ENCODE data around the gene GOLT1A. TPM values are rescaled to one million over a fixed set of nuclear protein-coding genes. Genes with fewer than 3 reads are reported as not detected.
"Not testable (repeated sequence)": the region's sequence is repeated elsewhere in the genome, so short reads cannot be mapped to it uniquely, and the experiment has no call there.

The GOLT1A gene
- total and polyA plus RNA-seq, 2 donors = 2.1 to 9.1 TPM

- 98% methylated on average over 1 of the region's 1 CpG for WGBS
- H3K36me3 ChIP-seq (ENCODE audit: insufficient read depth); H3K4me3 ChIP-seq (ENCODE audit: low read depth, low read length); H3K4me1 ChIP-seq (ENCODE audit: insufficient read depth); DNase-seq (ENCODE audit: extremely low spot score); H3K27ac ChIP-seq (ENCODE audit: low read depth): not testable (repeated sequence)
These were observed 23.7 kb upstream of the GOLT1A start for GRCh38 chr1:204237515-204237914.

GRCh38 chr1:204232526-204232925, 18.7 kb upstream of the GOLT1A start:
- Histone ChIP-seq H3K4me3 (ENCODE audit: low read depth, low read length) (no peak overlapping the region), H3K4me1 (ENCODE audit: insufficient read depth) (no peaks in the 10 kb centered on the region), H3K27ac (ENCODE audit: low read depth) (no peak overlapping the region), H3K36me3 (ENCODE audit: insufficient read depth) (peaks cover 2% of the 10 kb centered on the region)
- no peak for DNase-seq (ENCODE audit: extremely low spot score)

GRCh38 chr1:204230211-204230610, 16.4 kb upstream of the GOLT1A start:
- H3K27ac ChIP-seq (ENCODE audit: low read depth) = no peak overlapping the region

GRCh38 chr1:204228896-204229295, 15.1 kb upstream of the GOLT1A start:
- WGBS = 98% methylated on average over 13 of the region's 13 CpGs
- Histone ChIP-seq H3K36me3 (ENCODE audit: insufficient read depth) (peaks cover 2% of the 10 kb centered on the region), H3K4me1 (ENCODE audit: insufficient read depth) (no peaks in the 10 kb centered on the region), H3K27ac (ENCODE audit: low read depth) (no peak overlapping the region), H3K4me3 (ENCODE audit: low read depth, low read length) (no peak overlapping the region)
- no peak for DNase-seq (ENCODE audit: extremely low spot score)

More at GRCh38 chr1:204230211-204230610, 16.4 kb upstream of the GOLT1A start:
- Histone ChIP-seq H3K4me1 (ENCODE audit: insufficient read depth) (no peaks in the 10 kb centered on the region), H3K4me3 (ENCODE audit: low read depth, low read length) (no peak overlapping the region), H3K36me3 (ENCODE audit: insufficient read depth) (peaks cover 2% of the 10 kb centered on the region)
- DNase-seq (ENCODE audit: extremely low spot score) = no peak
- 95% methylated on average over 14 of the region's 14 CpGs for WGBS

GRCh38 chr1:204227996-204228785, 14.4 kb upstream of the GOLT1A start:
- no peak for DNase-seq (ENCODE audit: extremely low spot score)
- Histone ChIP-seq H3K36me3 (ENCODE audit: insufficient read depth) (peaks cover 2% of the 10 kb centered on the region), H3K4me1 (ENCODE audit: insufficient read depth) (no peaks in the 10 kb centered on the region), H3K4me3 (ENCODE audit: low read depth, low read length) (no peak overlapping the region), H3K27ac (ENCODE audit: low read depth) (peak overlapping the region; percentile 13)
- WGBS = 82% methylated on average over 20 of the region's 20 CpGs

GRCh38 chr1:204227351-204227750, 13.6 kb upstream of the GOLT1A start:
- 89% methylated on average over 2 of the region's 2 CpGs for WGBS
- Histone ChIP-seq H3K4me3 (ENCODE audit: low read depth, low read length) (no peak overlapping the region), H3K4me1 (ENCODE audit: insufficient read depth) (no peaks in the 10 kb centered on the region), H3K27ac (ENCODE audit: low read depth) (peak overlapping the region; percentile 13), H3K36me3 (ENCODE audit: insufficient read depth) (peaks cover 2% of the 10 kb centered on the region)
- DNase-seq (ENCODE audit: extremely low spot score) = no peak

- Histone ChIP-seq H3K4me1 (ENCODE audit: insufficient read depth) (no peaks in the 10 kb centered on the region), H3K4me3 (ENCODE audit: low read depth, low read length) (no peak overlapping the region), H3K36me3 (ENCODE audit: insufficient read depth) (peaks cover 2% of the 10 kb centered on the region), H3K27ac (ENCODE audit: low read depth) (peak overlapping the region; percentile 44)
- peak; percentile 50 for DNase-seq (ENCODE audit: extremely low spot score)
- WGBS = 83% methylated on average over 16 of the region's 16 CpGs
These were observed 12.3 kb upstream of the GOLT1A start for GRCh38 chr1:204225841-204226735.

GRCh38 chr1:204224655-204225054, 10.9 kb upstream of the GOLT1A start:
- no peaks in the 10 kb centered on the region for H3K4me1 ChIP-seq (ENCODE audit: insufficient read depth)
- WGBS = 78% methylated on average over 8 of the region's 8 CpGs
- H3K36me3 ChIP-seq (ENCODE audit: insufficient read depth) = no peaks in the 10 kb centered on the region
- no peak overlapping the region for H3K27ac ChIP-seq (ENCODE audit: low read depth)
- H3K4me3 ChIP-seq (ENCODE audit: low read depth, low read length) = no peak overlapping the region
- DNase-seq (ENCODE audit: extremely low spot score) = no peak

GRCh38 chr1:204223129-204223860, 9.5 kb upstream of the GOLT1A start:
- Histone ChIP-seq H3K4me3 (ENCODE audit: low read depth, low read length) (no peak overlapping the region), H3K4me1 (ENCODE audit: insufficient read depth) (no peaks in the 10 kb centered on the region), H3K27ac (ENCODE audit: low read depth) (no peak overlapping the region), H3K36me3 (ENCODE audit: insufficient read depth) (no peaks in the 10 kb centered on the region)
- DNase-seq (ENCODE audit: extremely low spot score) = no peak
- WGBS = 81% methylated on average over 17 of the region's 17 CpGs

- no peak overlapping the region for H3K4me3 ChIP-seq (ENCODE audit: low read depth, low read length)
- H3K27ac ChIP-seq (ENCODE audit: low read depth) = no peak overlapping the region
- H3K4me1 ChIP-seq (ENCODE audit: insufficient read depth) = no peaks in the 10 kb centered on the region
- no peak for DNase-seq (ENCODE audit: extremely low spot score)
- no peaks in the 10 kb centered on the region for H3K36me3 ChIP-seq (ENCODE audit: insufficient read depth)
- WGBS = 85% methylated on average over 3 of the region's 3 CpGs
These were observed 8.9 kb upstream of the GOLT1A start for GRCh38 chr1:204222764-204223055.

- Histone ChIP-seq H3K27ac (ENCODE audit: low read depth) (no peak overlapping the region), H3K4me3 (ENCODE audit: low read depth, low read length) (no peak overlapping the region), H3K4me1 (ENCODE audit: insufficient read depth) (no peaks in the 10 kb centered on the region), H3K36me3 (ENCODE audit: insufficient read depth) (no peaks in the 10 kb centered on the region)
- 87% methylated on average over 8 of the region's 8 CpGs for WGBS
- DNase-seq (ENCODE audit: extremely low spot score) = no peak
These were observed 8.4 kb upstream of the GOLT1A start for GRCh38 chr1:204222006-204222763.

GRCh38 chr1:204221271-204221670, 7.5 kb upstream of the GOLT1A start:
- WGBS = 86% methylated on average over 11 of the region's 11 CpGs
- DNase-seq (ENCODE audit: extremely low spot score) = no peak
- H3K4me1 ChIP-seq (ENCODE audit: insufficient read depth) = no peaks in the 10 kb centered on the region

GRCh38 chr1:204219971-204220616, 6.3 kb upstream of the GOLT1A start:
- Histone ChIP-seq H3K27ac (ENCODE audit: low read depth) (no peak overlapping the region), H3K4me1 (ENCODE audit: insufficient read depth) (no peaks in the 10 kb centered on the region), H3K36me3 (ENCODE audit: insufficient read depth) (no peaks in the 10 kb centered on the region), H3K4me3 (ENCODE audit: low read depth, low read length) (no peak overlapping the region)
- DNase-seq (ENCODE audit: extremely low spot score) = no peak
- WGBS = 77% methylated on average over 10 of the region's 10 CpGs

More at GRCh38 chr1:204221271-204221670, 7.5 kb upstream of the GOLT1A start:
- Histone ChIP-seq H3K36me3 (ENCODE audit: insufficient read depth) (no peaks in the 10 kb centered on the region), H3K27ac (ENCODE audit: low read depth) (no peak overlapping the region), H3K4me3 (ENCODE audit: low read depth, low read length) (no peak overlapping the region)

Data from urinary bladder (tissue), 4 donors.